CD4-positive, CD25-positive, alpha-beta regulatory T cell (primary cell): ENCODE results near the gene GOLGA6L10. TPM values are rescaled to one million over a fixed set of nuclear protein-coding genes. Genes with fewer than 3 reads are reported as not detected.
A peak's percentile ranks its signal among the peaks of the same experiment; 100 is the strongest.
"Not testable (repeated sequence)": the region's sequence is repeated elsewhere in the genome, so short reads cannot be mapped to it uniquely, and the experiment has no call there.

Experiments
- ATAC-seq, 2 donors: fragments of 150-1000 bp; cut with Tn5 transposase; one replicate each; pipeline ENCODE4 v1.10.0; 2021; ENCODE audit warnings: low read depth in 2 of 2, moderate number of reproducible peaks in 2 of 2, moderate library complexity in 1 of 2
- DNase-seq, 3 donors: peaks; one replicate each; pipeline versions ENCODE4 v3.0.0 to v3.0.0-alpha.2; 2012 to 2022; ENCODE audit warnings: mixed read lengths in 1 of 3
- H3K27ac ChIP-seq: one replicate; pipeline ENCODE4 v1.7.0; 2013; ENCODE audit warnings: mild to moderate bottlenecking, low read length; ENCODE audit not compliant: insufficient read depth, poor library complexity, severe bottlenecking
- H3K27me3 ChIP-seq: one replicate; pipeline ENCODE4 v1.7.0; 2013; ENCODE audit warnings: low read length; ENCODE audit not compliant: control insufficient read depth, insufficient read depth
- H3K36me3 ChIP-seq: one replicate; pipeline ENCODE4 v1.7.0; 2013; ENCODE audit warnings: mild to moderate bottlenecking, low read length, moderate library complexity; ENCODE audit not compliant: control insufficient read depth, insufficient read depth
- H3K4me1 ChIP-seq: 2 replicates; pipeline ENCODE4 v1.7.0; 2013; ENCODE audit warnings: mild to moderate bottlenecking, low read length; ENCODE audit not compliant: insufficient read depth, control insufficient read depth, poor library complexity, severe bottlenecking
- H3K4me3 ChIP-seq: one replicate; pipeline ENCODE4 v1.7.0; 2013; ENCODE audit warnings: low read depth, mild to moderate bottlenecking, low read length, moderate library complexity
- H3K9me3 ChIP-seq, 2 experiments: 1 replicate in 1 of 2; 2 replicates in 1 of 2; pipeline ENCODE4 v1.7.0; 2013; ENCODE audit warnings: low read length in 2 of 2, mild to moderate bottlenecking in 1 of 2, moderate library complexity in 1 of 2; ENCODE audit not compliant: control insufficient read depth in 2 of 2
- H3K27ac Mint-ChIP-seq, 3 donors: one replicate each; pipeline ENCODE4 v1.8.0; 2020 to 2022; ENCODE audit warnings: mild to moderate bottlenecking in 3 of 3, mixed read lengths in 3 of 3, moderate library complexity in 2 of 3
- H3K27me3 Mint-ChIP-seq: one replicate; pipeline ENCODE4 v1.8.0; 2022; ENCODE audit warnings: mild to moderate bottlenecking, mixed read lengths
- H3K36me3 Mint-ChIP-seq: one replicate; pipeline ENCODE4 v1.8.0; 2020; ENCODE audit warnings: mixed read lengths
- H3K4me1 Mint-ChIP-seq, 4 donors: one replicate each; pipeline ENCODE4 v1.8.0; 2020 to 2022; ENCODE audit warnings: mixed read lengths in 4 of 4, mild to moderate bottlenecking in 1 of 4
- H3K4me3 Mint-ChIP-seq, 4 donors: one replicate each; pipeline ENCODE4 v1.8.0; 2020 to 2022; ENCODE audit warnings: mild to moderate bottlenecking in 4 of 4, mixed read lengths in 4 of 4, moderate library complexity in 3 of 4
- H3K9me3 Mint-ChIP-seq, 7 donors: one replicate each; pipeline ENCODE4 v1.8.0; 2020 to 2022; ENCODE audit warnings: mixed read lengths in 7 of 7, mild to moderate bottlenecking in 3 of 7, moderate library complexity in 2 of 7
- polyA plus RNA-seq, 4 donors: library from polyadenylated mRNA; unstranded; fragments of 300-500 nt; fragmentation: Illumina TruSeq; gene quantifications; one replicate each; pipeline ENCODE4 v1.2.3, GENCODE V29; 2021
- total RNA-seq: library from RNA; stranded (reverse); gene quantifications from one replicate; pipeline ENCODE4 v1.2.3, GENCODE V29; 2022

GOLGA6L10 gene
- total and polyA plus RNA-seq, 5 donors from 2014 or later = 0.06 to 2.3 (median 0.12) TPM; not detected in 1

- H3K27me3 ChIP-seq, ATAC-seq, H3K36me3 ChIP-seq, H3K27ac ChIP-seq, H3K9me3 ChIP-seq, H3K4me1 ChIP-seq, H3K27me3 Mint-ChIP-seq, H3K4me3 Mint-ChIP-seq, H3K9me3 Mint-ChIP-seq, H3K4me3 ChIP-seq, H3K36me3 Mint-ChIP-seq, H3K4me1 Mint-ChIP-seq, DNase-seq: not testable (repeated sequence)
- H3K27ac Mint-ChIP-seq = peak overlapping the region in 1 of 3 donors; percentile 43
These were observed 16.3 kb downstream of the GOLGA6L10 start for GRCh38 chr15:82332711-82333602.

DNA sequence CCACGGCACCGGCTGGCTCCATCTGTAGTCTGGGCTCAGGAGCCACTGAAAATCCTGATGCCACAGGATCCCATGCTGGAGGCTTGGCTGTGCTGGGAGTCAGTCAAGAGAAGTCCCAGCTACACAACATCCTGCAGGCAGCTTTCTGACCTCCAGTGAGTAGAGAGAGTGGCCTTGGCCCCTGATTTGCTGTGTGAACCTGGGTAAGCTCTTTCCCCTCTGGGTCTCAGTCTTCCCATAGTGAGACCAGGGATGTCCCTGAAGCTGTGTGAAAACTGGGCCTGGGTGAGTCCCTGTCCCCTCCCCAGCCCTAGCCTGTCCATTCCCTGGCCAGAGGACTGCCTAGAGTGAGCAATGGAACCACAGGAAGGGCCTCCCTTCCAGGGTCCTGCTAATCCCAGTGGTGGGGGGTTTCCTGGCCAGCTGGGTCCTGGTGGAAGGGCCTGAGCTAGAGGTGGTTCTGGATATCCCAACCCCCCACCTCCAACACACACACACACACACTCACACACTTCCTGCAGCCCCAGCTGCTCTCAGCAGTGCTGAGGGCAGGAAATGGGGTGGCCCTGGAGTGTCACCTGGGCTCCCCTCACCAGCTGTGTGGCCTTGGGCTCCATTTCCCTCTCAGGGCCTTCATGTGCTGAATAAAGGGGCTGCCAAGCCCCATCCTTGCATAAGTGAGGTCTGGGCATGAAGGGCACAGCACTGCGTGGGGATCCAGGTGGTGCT, 17.5 kb downstream of the GOLGA6L10 start:
- ATAC-seq = peak; percentile 80 to 90
- peak in 1 of 3 donors; percentile 6 for DNase-seq
- not testable (repeated sequence) for H3K27ac Mint-ChIP-seq, H3K36me3 Mint-ChIP-seq, H3K27ac ChIP-seq, H3K27me3 Mint-ChIP-seq, H3K4me1 ChIP-seq, H3K4me1 Mint-ChIP-seq, H3K4me3 Mint-ChIP-seq, H3K4me3 ChIP-seq, H3K9me3 Mint-ChIP-seq, H3K27me3 ChIP-seq, H3K9me3 ChIP-seq, H3K36me3 ChIP-seq

DNA sequence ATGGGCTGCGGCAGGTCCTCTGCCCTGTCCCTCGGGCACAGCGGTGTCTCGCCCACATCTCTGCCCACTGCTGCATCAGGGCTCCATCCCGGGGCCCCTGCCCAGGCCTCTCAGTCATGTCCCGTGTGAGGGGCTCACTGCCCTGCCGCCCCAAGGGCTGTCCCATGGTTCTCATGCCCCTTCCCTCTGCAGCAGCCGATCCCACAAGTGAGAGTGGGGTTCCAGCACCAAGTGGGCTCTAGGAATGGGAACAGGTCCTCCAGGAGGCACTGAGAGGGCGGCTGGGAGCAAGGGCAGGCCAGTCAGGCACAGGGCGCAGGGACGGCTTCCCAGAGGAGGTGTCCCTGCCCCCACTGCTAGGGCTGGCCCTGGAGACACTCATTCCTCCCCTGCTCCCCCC, 18.4 kb downstream of the GOLGA6L10 start:
- not testable (repeated sequence) for H3K27ac ChIP-seq, H3K4me3 ChIP-seq, H3K36me3 ChIP-seq, H3K27me3 Mint-ChIP-seq, H3K9me3 ChIP-seq, ATAC-seq, H3K27ac Mint-ChIP-seq, H3K4me1 Mint-ChIP-seq, H3K4me3 Mint-ChIP-seq, H3K4me1 ChIP-seq, H3K27me3 ChIP-seq, H3K9me3 Mint-ChIP-seq, H3K36me3 Mint-ChIP-seq, DNase-seq

DNA sequence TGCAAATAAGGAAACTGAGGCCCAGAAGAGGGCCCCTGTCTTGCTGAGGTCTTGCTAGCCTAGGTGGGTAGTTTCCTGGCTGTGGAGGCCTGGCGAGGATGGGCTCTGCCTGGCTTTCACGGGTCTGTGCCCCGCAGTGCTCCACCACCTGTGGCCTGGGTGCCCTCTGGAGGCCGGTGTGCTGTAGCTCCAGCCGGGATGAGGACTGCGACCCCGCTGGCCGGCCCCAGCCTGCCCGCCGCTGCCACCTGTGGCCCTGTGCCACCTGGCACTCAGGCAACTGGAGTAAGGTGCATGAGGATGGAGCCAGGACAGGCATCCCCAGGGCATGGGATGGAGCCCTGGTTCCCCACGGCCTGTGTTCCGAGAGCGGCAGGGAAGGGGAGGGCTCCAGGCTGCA, 20.2 kb downstream of the GOLGA6L10 start:
- H3K27me3 Mint-ChIP-seq, H3K27ac Mint-ChIP-seq, H3K4me1 ChIP-seq: not testable (repeated sequence)

DNA sequence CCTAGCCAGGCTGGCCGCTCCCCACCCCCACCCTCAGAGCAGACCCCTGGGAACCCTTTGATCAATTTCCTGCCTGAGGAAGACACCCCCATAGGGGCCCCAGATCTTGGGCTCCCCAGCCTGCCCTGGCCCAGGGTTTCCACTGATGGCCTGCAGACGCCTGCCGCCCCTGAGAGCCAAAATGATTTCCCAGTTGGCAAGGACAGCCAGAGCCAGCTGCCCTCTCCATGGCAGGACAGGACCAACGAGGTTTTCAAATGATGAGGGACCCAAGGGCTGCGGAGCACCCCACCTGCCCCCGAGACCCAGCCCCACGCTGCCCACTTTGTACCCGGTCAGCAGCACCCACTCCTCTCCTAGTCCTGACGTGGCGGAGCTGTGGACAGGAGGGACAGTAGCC, 21.9 kb downstream of the GOLGA6L10 start:
- H3K27me3 ChIP-seq, H3K4me3 ChIP-seq, H3K4me1 ChIP-seq, H3K27ac Mint-ChIP-seq, H3K4me1 Mint-ChIP-seq, H3K27ac ChIP-seq, H3K27me3 Mint-ChIP-seq, H3K36me3 ChIP-seq, H3K36me3 Mint-ChIP-seq, H3K4me3 Mint-ChIP-seq, ATAC-seq, H3K9me3 ChIP-seq, DNase-seq, H3K9me3 Mint-ChIP-seq: not testable (repeated sequence)

More for the DNA sequence above, 20.2 kb downstream of the GOLGA6L10 start:
- DNase-seq, H3K4me1 Mint-ChIP-seq, H3K27ac ChIP-seq, H3K4me3 Mint-ChIP-seq, H3K4me3 ChIP-seq, H3K9me3 Mint-ChIP-seq, H3K27me3 ChIP-seq, ATAC-seq, H3K9me3 ChIP-seq, H3K36me3 ChIP-seq, H3K36me3 Mint-ChIP-seq: not testable (repeated sequence)

DNA sequence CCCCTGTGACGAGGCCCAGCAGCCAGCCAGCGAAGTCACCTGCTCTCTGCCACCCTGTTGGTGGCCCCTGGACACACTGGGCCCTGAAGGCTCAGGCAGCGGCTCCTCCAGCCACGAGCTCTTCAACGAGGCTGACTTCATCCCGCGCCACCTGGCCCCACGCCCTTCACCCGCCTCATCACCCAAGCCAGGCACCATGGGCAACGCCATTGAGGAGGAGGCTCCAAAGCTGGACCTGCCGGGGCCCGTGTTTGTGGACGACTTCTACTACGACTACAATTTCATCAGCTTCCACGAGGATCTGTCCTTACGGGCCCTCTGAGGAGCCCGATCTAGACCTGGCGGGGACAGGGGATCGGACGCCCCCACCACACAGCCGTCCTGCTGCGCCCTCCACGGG, 22.4 kb downstream of the GOLGA6L10 start:
- not testable (repeated sequence) for DNase-seq, H3K36me3 ChIP-seq, H3K27ac ChIP-seq, ATAC-seq, H3K27me3 ChIP-seq, H3K9me3 Mint-ChIP-seq, H3K4me3 ChIP-seq, H3K4me1 Mint-ChIP-seq, H3K9me3 ChIP-seq, H3K4me3 Mint-ChIP-seq, H3K36me3 Mint-ChIP-seq, H3K27me3 Mint-ChIP-seq, H3K27ac Mint-ChIP-seq, H3K4me1 ChIP-seq

GRCh38 chr15:82325646-82326045, 23.6 kb downstream of the GOLGA6L10 start:
- H3K4me1 Mint-ChIP-seq, ATAC-seq, H3K27ac Mint-ChIP-seq, H3K4me1 ChIP-seq, H3K36me3 ChIP-seq, H3K4me3 Mint-ChIP-seq, H3K36me3 Mint-ChIP-seq, H3K27me3 Mint-ChIP-seq, H3K4me3 ChIP-seq, H3K9me3 Mint-ChIP-seq, H3K9me3 ChIP-seq, H3K27me3 ChIP-seq, DNase-seq, H3K27ac ChIP-seq: not testable (repeated sequence)

- H3K4me1 Mint-ChIP-seq, H3K9me3 ChIP-seq, H3K4me3 ChIP-seq, H3K4me1 ChIP-seq, ATAC-seq, H3K36me3 ChIP-seq, H3K36me3 Mint-ChIP-seq, H3K27ac ChIP-seq, H3K27ac Mint-ChIP-seq, DNase-seq, H3K4me3 Mint-ChIP-seq, H3K9me3 Mint-ChIP-seq, H3K27me3 ChIP-seq, H3K27me3 Mint-ChIP-seq: not testable (repeated sequence)
These were observed 24.4 kb downstream of the GOLGA6L10 start for GRCh38 chr15:82324831-82325230.
